H1 (cell line): Measurements from ENCODE around the gene MAP3K14. TPM values are rescaled to one million over a fixed set of nuclear protein-coding genes. Genes with fewer than 3 reads are reported as not detected.

Experiments used
- BACH1 ChIP-seq: IDR thresholded peaks from 2 replicates; pipeline ENCODE4 v1.6.1; 2012; ENCODE audit warnings: low read length, improper control_type of control experiment
- BCL11A ChIP-seq, 2 experiments: IDR thresholded peaks; one replicate each; pipeline ENCODE4 v1.6.1; 2011; ENCODE audit warnings: low read depth in 2 of 2, low read length in 2 of 2, mild to moderate bottlenecking in 2 of 2
- CHD1 ChIP-seq: IDR thresholded peaks from 2 replicates; pipeline ENCODE4 v1.6.1; 2012; ENCODE audit warnings: low read depth, low read length, improper control_type of control experiment
- EGR1 ChIP-seq: IDR thresholded peaks from 2 replicates; pipeline ENCODE4 v1.6.1; 2011; ENCODE audit warnings: low read depth, low read length, borderline replicate concordance
- EZH2 ChIP-seq: fragments of 200-600 bp; sonication (generic); IDR thresholded peaks from 2 replicates; pipeline ENCODE4 v1.7.1; 2012; ENCODE audit warnings: low read depth, mild to moderate bottlenecking, moderate library complexity, low read length, inconsistent platforms; ENCODE audit not compliant: severe bottlenecking
- GTF2F1 ChIP-seq: IDR thresholded peaks from 2 replicates; pipeline ENCODE4 v1.6.1; 2012; ENCODE audit warnings: low read depth, low read length, improper control_type of control experiment, borderline replicate concordance
- JUND ChIP-seq: IDR thresholded peaks from 2 replicates; pipeline ENCODE4 v1.6.1; 2011; ENCODE audit warnings: mild to moderate bottlenecking, improper control_type of control experiment, low read length
- MAFK ChIP-seq: IDR thresholded peaks from 2 replicates; pipeline ENCODE4 v1.6.1; 2012; ENCODE audit warnings: low read depth, mild to moderate bottlenecking, improper control_type of control experiment, low read length
- PHF8 ChIP-seq: fragments of 200-600 bp; sonication (generic); conservative IDR thresholded peaks from 2 replicates; pipeline ENCODE4 v1.7.1; 2012; ENCODE audit warnings: low read depth, mild to moderate bottlenecking, inconsistent platforms, low read length, moderate library complexity
- POLR2AphosphoS5 ChIP-seq: IDR thresholded peaks from 2 replicates; pipeline ENCODE4 v1.6.1; 2011; ENCODE audit warnings: low read depth, low read length
- RAD21 ChIP-seq, 2 experiments: IDR thresholded peaks in 1 of 2; conservative IDR thresholded peaks in 1 of 2; 2 replicates each; pipeline ENCODE4 v1.6.1; 2011; ENCODE audit warnings: low read depth in 2 of 2, low read length in 2 of 2, improper control_type of control experiment in 1 of 2, inconsistent platforms in 1 of 2, mild to moderate bottlenecking in 1 of 2, moderate library complexity in 1 of 2
- SIN3A ChIP-seq, 2 experiments: IDR thresholded peaks in 1 of 2; conservative IDR thresholded peaks in 1 of 2; 2 replicates each; pipeline ENCODE4 v1.6.1; 2011 to 2012; ENCODE audit warnings: low read length in 2 of 2, improper control_type of control experiment in 1 of 2, low read depth in 1 of 2, mild to moderate bottlenecking in 1 of 2
- TAF1 ChIP-seq: IDR thresholded peaks from 2 replicates; pipeline ENCODE4 v1.6.1; 2011; ENCODE audit warnings: mild to moderate bottlenecking, low read depth, low read length
- TAF7 ChIP-seq: optimal IDR thresholded peaks from 2 replicates; pipeline ENCODE3; 2011; ENCODE audit warnings: low read depth, mild to moderate bottlenecking, inconsistent platforms, low read length, moderate library complexity, borderline replicate concordance
- TBP ChIP-seq: IDR thresholded peaks from 2 replicates; pipeline ENCODE4 v1.6.1; 2011; ENCODE audit warnings: low read depth, low read length, improper control_type of control experiment
- TCF12 ChIP-seq: IDR thresholded peaks from 2 replicates; pipeline ENCODE4 v1.6.1; 2011; ENCODE audit warnings: low read depth, mild to moderate bottlenecking, low read length
- YY1 ChIP-seq: IDR thresholded peaks from 2 replicates; pipeline ENCODE4 v1.6.1; 2011; ENCODE audit warnings: low read depth, mild to moderate bottlenecking, low read length
- polyA plus RNA-seq, 7 experiments: library from polyadenylated mRNA; depleted of rRNA in 3 of 7; stranded (reverse) in 5 of 7; unstranded in 2 of 7; fragments of >200 nt in 5 of 7; fragments of 200-250 nt in 2 of 7; gene quantifications; 1 replicate in 5 of 7; 2 replicates in 1 of 7; 4 replicates in 1 of 7; pipeline versions ENCODE4 v1.2.1 to v1.2.3, GENCODE V29; 2011 to 2013; ENCODE audit warnings: missing spikeins in 2 of 7, mixed read lengths in 2 of 7
- total RNA-seq: library from RNA; stranded (reverse); fragmentation: NEBNext Ultra II Directional; extraction: Animal tissue kit (Norgen Biotek cat#: 25700); gene quantifications from 2 replicates; pipeline ENCODE4 v1.2.1, GENCODE V29; 2021
- TF ChIP-seq, protein P1 (sequence below), 3 experiments: IDR thresholded peaks; 1 replicate in 2 of 3; 2 replicates in 1 of 3; pipeline versions ENCODE4 v1.5.1 to v1.6.1; 2011; ENCODE audit warnings: low read length in 3 of 3, mild to moderate bottlenecking in 3 of 3, inconsistent platforms in 2 of 3, low read depth in 1 of 3, moderate library complexity in 1 of 3; ENCODE audit not compliant: insufficient read depth in 1 of 3; ENCODE audit errors: control extremely low read depth in 1 of 3

Gene MAP3K14
- total and polyA plus RNA-seq, 2 of the 8 experiments (the other 6 are each of a cell fraction or from before 2014, with no cell fraction given) = 5.2 to 6.1 TPM

DNA sequence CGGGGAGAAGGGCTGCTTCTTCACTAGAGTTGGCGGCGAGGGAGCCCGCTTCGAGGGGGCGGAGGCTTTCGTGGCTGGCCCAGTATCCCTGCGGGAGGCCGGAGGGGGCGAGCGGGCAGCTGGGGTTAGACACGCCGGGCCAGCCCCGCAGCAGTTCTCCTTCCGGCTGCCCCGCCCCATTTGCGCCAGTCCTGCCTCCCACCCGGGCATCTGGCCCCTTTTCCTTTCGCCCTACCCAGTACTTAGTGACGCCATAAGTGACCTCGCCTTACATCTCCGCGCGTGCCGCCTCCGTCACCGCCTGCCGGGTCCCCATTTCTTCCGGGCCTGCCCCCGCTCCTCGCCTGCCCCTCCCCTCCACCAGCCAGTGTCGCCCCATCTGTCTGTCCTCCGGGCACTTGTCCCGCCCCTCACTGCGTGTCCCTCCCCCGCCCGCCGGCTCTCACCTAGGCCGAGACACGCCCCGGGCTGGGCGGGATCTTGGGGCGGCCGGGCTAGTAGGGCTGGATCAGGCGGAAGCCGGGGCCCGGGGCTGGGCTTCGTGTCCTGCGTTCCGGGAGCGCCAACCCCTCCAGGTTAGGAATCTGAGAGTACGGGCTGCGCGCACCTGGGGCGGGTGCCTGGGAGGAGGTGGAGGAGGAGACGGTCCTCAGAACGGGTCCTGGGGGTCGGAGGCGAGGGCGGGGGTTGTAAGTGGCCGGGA lies 69.2 kb downstream of the MAP3K14 start (continued):
- TF ChIP-seq EZH2 (no peak), JUND (no peak), RAD21 (IDR thresholded peaks at IDR 0.05 in 1 of 2, conservative IDR thresholded peaks at IDR 0.05 in 1 of 2; ENCODE audit: low read depth in 2 of 2, low read length in 2 of 2) (no peak), BACH1 (no peak; the same call in 1 of the 2 replicates), YY1 (no peak), PHF8 (no peak; the same call in 1 of the 2 replicates), MAFK (no peak), TAF1 (no peak; the same call in 1 of the 2 replicates), CHD1 (no peak), SIN3A (conservative IDR thresholded peaks at IDR 0.05 in 1 of 2, IDR thresholded peaks at IDR 0.05 in 1 of 2; ENCODE audit: low read depth in 1 of 2, low read length in 2 of 2) (peak; percentile 19 to 78; a peak in 1 of 4 replicates), TCF12 (0 out of 2 replicates have a peak, but pooled peaks have one; percentile 21), TBP (peak; percentile 48; the same call in 1 of the 2 replicates), POLR2AphosphoS5 (peak; percentile 72), EGR1 (peak; percentile 36; the same call in 1 of the 2 replicates), GTF2F1 (no peak), TAF7 (peak; percentile 12), BCL11A (IDR thresholded peaks at IDR 0.05; ENCODE audit: low read depth in 2 of 2, low read length in 2 of 2) (no peak)
- TF ChIP-seq, protein P1, sequence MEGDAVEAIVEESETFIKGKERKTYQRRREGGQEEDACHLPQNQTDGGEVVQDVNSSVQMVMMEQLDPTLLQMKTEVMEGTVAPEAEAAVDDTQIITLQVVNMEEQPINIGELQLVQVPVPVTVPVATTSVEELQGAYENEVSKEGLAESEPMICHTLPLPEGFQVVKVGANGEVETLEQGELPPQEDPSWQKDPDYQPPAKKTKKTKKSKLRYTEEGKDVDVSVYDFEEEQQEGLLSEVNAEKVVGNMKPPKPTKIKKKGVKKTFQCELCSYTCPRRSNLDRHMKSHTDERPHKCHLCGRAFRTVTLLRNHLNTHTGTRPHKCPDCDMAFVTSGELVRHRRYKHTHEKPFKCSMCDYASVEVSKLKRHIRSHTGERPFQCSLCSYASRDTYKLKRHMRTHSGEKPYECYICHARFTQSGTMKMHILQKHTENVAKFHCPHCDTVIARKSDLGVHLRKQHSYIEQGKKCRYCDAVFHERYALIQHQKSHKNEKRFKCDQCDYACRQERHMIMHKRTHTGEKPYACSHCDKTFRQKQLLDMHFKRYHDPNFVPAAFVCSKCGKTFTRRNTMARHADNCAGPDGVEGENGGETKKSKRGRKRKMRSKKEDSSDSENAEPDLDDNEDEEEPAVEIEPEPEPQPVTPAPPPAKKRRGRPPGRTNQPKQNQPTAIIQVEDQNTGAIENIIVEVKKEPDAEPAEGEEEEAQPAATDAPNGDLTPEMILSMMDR (IDR thresholded peaks at IDR 0.05; ENCODE audit: control extremely low read depth in 1 of 3, insufficient read depth in 1 of 3, low read depth in 1 of 3, low read length in 3 of 3) = no peak
